Left lobe of liver (tissue), 2 donors: ENCODE measurements around the gene ASB10. TPM values are rescaled to one million over a fixed set of nuclear protein-coding genes. Genes with fewer than 3 reads are reported as not detected.

Experiments used
- ATAC-seq: fragments of 200-7000 bp; cut with Tn5 transposase; one replicate; pipeline ENCODE4 v1.9.1; 2020; ENCODE audit warnings: mild to moderate bottlenecking, moderate library complexity
- DNase-seq: peaks from one replicate; pipeline ENCODE4 v3.0.0-alpha.2; 2020; ENCODE audit warnings: low spot score
- total RNA-seq: library from RNA; stranded (reverse); gene quantifications from one replicate; pipeline ENCODE4 v1.2.1, GENCODE V29; 2021
- donor health status: DM: no; HTN: no; CAD: no; lungs with moderate emphysema.
- donor health status: DM: no; HTN: yes; CAD: no.

The ASB10 gene
- total RNA-seq, 1 donor from 2014 or later, result not detected

DNA sequence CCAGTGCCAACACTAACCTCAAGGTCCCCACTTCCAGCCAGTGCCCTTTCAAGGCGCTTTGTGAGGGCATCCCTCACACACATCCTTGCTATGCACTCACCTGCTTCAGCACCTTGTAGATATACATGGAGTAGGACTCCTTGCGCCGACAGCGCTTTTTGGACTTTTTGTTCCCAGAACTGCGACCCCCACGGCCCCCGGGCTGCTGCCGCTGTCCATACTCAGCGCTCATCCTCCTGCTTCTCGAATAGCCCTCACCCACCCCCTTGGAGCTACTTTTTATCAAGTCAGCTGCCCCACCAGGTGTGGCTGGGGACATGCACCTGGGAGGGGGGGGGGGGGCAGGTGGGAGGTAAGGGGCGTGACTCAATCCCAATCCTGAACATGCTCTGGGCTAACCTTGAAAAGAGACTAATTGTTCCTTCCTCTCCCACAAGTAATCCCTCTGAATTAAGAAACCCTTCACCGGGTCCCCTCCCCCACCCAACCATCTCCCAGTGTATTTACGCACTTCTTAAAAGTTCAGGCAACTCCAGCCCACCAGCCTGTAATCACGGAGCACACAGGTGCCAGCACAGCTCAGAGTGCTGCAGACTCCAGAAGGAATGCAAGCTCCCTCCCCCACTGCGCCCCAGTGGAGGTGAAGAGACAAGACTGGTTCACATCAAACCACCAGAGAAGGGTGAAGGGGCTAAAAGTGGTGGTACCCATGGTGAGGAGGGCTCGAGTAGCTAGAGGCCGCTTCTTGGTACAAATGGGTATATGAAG, 23.2 kb upstream of the ASB10 start, which contains the start of gene H2BK1:
Gene H2BK1, minus strand, starts transcription at position 402 of the 768 bp plus-strand sequence. Its CDS starts 170 bp downstream, at position 232.
- DNase-seq (no peak), ATAC-seq (no peak)

DNA sequence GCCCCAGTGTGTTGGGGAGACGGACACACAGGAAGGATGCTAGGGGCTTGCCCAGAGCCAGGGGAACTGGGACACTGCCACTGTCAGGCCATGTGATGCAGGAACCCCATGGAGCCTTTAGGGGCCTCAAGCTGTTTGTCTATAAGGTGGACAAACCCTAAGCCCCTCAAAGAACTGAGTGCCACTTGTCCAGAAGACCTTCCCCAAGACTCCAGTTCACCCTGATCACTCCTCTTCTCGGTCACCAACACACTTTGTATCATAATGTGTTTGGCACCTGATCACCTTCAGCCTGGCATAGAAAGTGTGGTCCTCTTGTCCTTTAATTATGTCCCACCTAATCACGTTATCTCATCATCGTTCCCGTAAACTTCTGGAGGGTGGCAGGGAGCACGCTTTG, 22.5 kb upstream of the ASB10 start:
- no peak for DNase-seq

DNA sequence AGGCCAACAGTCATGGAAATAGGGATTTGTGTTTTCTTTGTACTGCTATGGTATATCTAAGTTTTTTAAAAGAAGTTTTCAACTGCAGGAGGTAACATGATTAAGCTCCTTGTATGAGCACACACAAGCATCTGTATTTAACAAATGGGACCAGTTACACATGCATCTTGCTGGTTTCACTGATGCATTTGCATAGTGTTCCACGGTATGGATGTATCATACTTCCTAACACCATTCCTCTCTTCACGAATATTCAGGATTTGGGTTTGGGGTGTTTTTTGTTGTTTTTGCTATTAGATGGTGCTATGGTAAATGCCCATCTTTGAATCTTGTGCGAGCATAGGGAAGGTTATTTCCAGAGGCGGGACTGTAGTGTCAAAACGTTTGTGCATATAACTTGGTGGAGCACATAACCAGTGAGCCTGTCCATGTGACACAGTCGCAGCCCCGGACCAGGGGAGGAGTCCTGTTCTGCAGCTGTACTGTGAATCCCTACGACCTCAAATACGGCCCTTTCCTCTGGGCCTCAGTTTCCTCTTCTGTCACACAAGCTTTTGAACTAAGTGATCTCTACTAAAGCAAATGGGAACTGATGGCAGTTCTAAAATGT, 21.3 kb upstream of the ASB10 start:
- DNase-seq (no peak), ATAC-seq (no peak)

More for the DNA sequence above, 22.5 kb upstream of the ASB10 start:
- no peak for ATAC-seq

DNA sequence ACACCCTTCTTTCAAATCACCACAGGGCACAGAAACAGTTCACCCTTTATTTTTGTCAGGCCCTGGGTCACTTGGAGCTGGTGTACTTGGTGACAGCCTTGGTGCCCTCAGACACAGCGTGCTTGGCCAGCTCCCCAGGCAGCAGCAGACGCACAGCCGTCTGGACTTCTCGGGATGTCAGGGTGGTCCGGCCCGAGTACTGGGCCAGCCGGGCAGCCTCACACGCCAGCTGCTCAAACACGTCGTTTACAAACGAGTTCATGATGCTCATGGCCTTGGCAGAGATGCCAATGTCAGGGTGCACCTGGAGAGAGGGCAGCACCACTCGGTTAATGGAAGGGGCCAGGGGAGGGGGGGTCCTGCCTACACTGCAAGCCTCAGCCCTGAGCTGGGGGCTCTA, 20.8 kb upstream of the ASB10 start:
- no peak for ATAC-seq
- DNase-seq, result no peak

DNA sequence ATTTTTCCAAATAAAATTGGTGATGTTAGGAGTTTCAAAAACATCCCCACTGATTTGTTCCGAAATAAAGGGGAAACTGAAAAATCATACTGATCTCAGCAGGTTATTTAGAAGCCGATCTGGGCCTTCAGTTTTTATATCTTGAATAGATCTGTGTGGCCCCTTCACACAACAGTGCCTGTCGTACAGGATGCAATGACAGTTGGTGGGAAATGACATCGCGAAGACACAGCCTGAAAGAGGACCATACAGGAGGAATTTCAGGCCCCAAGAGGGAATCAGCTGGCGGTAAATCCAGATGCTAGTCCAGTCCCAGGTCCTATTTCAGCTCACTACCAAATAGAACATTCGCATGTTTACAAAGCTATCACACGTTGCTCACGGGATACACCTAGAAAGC, 20.3 kb upstream of the ASB10 start:
- DNase-seq (no peak), ATAC-seq (no peak)

DNA sequence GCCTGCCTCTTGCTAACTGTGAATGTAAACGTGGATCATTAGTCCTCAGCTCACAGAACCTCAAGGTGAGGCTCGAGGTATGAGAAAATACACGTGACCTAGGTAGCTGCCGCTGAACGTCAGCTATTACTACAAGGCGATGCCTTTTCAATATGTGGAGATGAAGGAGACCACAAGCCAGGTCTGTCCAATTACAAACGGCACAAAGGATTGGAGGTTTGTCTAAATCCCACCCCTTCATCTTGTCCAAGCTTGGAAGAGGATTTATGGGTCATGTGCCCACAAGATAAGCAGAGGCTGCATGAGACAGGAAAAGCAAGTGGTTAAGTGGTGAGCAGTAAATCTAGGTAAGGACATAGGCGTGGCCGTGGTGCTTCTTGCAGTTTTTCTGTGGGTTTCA, 19.9 kb upstream of the ASB10 start:
- DNase-seq (no peak), ATAC-seq (no peak)

DNA sequence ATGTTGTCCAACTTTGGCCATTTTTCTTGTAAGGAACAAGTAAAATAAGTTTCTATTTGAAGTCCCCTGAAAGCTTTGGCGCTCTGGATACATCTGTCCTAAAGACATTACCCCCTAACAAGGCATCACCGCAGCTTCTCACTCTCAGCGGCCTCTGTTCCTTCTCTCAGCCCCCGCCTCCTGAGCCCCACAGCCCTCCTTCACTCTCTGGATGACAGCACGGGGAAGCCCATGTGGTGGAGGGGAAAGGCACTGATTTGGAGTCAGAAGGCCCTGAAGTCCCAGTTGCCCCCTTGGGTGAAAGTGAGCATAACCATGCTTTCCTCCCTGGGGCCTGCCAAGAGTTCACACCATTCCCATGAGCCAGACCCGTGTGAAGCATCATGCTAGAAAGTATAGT, 18.7 kb upstream of the ASB10 start:
- DNase-seq, result no peak
- ATAC-seq, result no peak

DNA sequence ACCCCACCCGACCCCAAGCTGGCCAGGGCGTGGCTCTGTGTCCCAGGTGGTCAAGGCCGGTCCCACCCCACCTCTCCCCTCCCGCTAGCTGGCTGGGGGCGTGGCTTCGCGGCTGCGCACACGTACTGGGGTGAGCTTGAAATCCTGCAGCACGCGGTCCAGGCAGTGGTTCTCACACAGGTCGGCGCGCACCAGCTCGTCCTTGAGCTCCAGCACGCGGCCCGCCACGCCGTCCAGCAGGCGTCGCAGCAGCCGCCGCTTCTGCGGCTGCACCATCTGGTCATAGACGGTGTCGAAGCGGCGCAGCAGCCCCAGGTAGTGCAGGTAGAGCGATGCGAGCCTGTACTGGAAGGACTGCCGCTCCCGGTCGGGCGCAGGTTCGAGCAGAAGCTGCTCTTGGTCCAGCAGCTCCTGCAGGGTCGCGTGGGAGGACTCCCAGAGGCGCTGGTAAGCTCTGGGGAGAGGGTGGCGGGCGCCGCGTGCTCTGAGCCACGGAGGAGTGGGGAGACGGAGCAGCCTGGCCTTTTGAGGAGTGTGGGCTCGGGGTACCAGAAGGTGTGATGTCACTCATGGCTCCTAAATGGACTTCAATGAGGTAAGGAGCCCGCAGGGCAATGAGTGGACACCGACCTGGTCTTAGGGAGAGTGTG, 17.5 kb upstream of the ASB10 start:
- DNase-seq (no peak), ATAC-seq (no peak)

DNA sequence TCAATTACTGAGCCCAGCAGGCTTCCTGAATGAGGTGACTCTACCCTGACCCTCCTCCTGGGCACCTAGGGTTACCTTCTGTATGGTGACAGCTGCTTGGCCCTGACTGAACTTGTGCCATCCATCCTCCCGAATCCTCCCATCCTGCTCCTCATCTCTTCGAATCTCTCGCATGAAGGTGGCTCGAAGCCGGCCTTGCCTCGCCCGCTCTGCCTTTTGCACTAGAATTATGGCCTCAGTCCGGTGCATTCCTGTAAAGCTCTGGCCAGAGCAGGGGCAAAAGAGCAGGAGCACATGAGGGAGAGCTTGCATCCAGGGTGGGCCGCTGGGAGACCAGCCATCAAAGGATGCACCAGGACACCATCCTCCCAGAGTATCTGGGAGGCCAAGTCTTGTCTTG, 15.8 kb upstream of the ASB10 start:
- ATAC-seq (no peak), DNase-seq (no peak)

DNA sequence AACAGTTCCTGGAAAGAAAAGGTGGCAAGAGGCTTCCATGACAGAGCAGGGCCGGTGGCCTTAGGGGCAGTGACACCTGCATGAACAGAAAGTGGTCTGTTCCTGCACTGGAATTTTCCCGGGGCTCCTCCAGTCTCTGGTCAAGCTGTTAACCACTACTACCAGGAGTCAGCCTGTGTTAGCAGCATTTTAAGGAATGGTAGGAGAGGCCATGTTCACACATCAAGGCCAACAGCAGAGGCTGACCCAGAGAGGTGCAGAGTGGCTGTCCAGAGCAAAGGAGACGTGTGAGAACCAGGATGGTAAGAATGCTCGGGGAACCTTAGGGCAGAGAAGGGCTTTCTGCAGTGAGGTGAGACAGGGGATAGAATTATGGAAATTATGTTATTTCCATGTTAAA, 14.7 kb upstream of the ASB10 start:
- ATAC-seq (no peak), DNase-seq (no peak)

DNA sequence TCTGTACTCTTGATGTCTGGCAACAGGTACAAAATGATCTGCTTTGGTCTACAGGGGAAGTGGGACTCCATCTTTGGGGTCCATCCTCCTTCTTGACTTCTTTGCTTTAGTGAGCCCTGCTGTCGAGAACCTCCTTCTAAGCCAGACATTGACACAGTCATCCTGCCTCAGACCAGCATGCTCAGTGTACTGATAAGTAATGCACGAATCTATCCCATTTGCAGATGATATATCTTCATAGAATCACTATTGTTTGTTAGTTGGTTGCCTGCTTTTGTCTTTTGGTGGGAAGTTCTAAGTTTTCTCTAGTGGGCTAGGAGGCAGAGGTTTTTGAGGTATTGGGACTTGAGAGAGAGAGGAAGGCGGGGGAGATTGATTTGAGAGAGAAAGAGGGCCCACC, 14.3 kb upstream of the ASB10 start:
- no peak for ATAC-seq
- DNase-seq, result no peak

DNA sequence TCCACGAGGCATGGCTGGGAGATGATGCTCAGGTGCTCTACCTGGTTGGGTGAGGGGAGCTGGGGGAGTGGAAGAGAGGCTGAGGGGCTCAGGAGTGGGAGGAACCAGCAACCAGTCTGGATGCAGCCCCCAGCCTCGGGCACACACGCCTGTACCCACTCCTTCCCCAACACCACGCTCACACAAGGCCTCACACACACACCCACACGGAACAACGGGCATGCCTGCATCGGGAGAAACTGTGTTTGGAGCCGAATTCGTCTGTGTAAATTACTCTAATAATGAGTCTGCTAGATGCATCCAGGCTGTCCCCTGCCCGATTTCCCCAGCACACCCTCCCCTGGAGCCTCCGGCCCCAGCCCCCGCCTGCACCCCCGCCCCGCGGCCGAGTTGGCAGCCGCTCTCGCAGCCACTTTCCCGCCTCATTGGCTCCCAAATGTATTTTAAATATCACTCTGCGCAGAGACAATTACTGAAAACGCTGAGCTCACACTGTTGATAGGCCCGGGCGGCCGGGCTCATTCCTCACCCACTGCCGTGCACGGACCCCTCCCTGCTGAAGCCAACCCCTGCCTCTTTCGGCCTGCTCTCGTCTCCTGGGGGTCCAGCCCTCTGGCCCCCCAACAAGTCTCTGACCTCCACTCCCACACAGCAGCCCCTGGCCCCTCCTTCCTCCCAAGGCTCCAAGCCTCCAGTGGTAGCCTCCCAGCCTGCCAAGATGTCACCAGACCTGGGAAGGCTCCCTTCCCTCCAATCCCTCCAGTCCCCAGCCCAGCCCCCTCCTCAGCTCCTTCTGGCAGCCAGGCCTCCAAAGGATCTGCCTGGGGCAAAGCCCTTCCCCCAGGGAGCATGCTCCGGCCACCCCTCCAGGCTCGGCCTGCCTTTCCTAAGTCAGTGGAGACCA, 12.1 kb upstream of the ASB10 start:
- ATAC-seq (no peak), DNase-seq (no peak)

DNA sequence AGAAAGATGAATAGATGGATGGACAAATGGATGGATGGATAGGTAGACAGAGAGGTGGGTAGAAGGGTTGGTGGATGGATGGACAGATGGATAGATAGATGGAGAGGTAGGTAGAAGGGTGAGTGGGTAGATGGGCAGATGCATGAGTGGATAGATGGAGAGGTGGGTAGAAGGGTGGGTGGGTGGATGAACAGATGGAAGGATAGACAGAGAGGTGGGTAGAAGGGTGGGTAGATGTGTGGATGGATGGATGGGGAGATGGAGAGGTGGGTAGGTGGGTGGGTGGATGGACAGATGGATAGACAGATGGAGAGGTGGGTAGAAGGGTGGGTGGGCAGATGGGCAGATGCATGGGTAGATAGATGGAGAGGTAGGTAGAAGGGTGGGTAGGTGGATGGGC, 10.9 kb upstream of the ASB10 start:
- DNase-seq (no peak), ATAC-seq (no peak)

DNA sequence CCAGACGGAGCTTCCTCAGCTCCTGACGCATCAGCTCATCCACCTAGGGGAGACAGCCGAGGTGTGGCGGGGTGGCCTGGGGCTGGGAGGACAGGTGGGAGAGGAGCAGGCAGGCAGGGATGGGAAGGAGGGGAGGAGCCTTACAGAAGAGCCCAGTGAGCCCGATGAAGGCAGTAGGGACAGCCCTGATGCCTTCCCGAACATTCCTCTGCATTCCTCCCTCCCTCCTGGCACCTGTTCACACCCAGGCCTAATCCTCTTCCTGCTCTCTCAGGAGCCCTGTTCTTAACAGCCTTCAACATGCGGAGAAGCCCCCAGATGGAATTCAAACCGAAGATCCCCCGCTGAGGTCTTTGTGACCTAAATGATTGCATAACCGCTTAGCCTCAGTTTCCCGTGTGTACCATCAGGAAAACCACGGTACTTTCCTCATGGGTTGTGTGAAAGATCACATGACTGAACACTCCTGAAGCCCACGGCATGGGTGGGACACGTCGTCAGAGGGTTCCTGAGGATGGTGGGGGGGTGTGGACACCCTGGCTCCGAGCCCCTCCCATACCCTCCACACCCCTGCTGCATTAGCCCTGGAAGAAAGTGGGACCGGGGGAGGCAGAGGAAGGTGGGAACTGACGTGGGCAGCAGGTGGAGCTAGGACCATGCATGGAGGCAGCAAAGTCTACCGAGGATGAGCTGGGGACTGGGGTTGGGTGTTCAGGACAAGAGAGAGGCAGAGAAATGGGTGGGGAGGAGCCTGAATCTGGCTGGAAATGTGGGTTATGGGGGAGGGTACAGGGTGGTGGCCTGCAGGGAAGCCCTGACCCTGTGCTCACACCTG, 8.8 kb upstream of the ASB10 start:
- no peak for DNase-seq

DNA sequence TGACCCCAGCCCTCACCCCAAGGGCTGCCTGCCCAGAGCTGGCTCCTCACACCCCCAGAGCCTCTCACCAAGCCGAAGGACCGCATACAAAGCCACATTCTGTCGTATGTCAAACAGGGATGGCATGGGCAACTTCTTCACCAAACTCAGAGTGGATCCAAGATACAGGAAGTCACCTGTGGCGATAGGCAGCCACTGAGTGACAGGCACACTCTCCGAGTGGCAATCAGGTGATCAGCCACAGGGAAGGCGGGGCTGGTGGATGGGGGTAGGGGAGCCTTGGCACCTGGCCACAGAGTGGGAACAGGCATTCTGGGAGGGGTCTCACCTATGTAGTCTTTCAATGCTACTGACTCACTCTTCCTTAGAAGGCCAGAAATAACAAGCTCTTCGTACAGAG, 7.1 kb upstream of the ASB10 start:
- DNase-seq (no peak), ATAC-seq (no peak)

More for the DNA sequence above, 8.8 kb upstream of the ASB10 start:
- ATAC-seq, result no peak

DNA sequence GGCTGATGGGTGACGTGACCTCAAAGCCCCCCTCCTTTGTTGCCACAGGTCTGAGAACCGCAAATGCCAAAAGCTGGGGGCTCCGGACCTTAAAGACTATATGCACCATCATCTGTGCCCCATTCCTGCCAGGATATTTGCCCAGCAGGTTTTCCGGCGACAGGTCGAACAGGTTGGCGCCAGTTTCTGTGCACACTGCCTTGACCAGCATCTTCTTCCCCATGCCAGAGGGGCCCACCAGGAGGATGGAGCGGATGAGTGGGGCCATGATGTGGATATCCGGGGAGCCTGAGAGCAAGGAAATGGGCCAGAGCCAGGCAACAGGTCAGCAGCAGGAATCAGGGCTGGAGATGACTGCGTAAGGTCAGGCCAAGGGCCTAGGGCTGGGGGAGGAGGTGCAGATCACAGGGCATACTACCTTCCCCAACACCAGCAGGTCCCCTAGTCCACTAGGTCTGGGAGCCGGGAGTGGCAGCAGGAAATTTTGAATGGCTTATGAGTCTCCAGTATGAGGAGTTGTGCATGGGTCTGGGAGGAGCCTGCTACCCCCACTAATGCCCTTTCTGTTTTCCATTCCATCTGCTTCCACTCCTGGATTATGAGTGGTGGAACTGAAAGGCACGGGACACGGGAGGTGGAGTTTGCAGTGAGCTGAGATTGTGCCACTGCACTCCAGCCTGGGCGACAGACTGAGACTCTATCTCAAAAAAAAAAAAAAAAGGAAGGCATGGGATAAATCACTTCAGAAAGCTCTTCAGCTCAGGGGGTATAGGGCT, 6.3 kb upstream of the ASB10 start:
- DNase-seq (no peak), ATAC-seq (no peak)

DNA sequence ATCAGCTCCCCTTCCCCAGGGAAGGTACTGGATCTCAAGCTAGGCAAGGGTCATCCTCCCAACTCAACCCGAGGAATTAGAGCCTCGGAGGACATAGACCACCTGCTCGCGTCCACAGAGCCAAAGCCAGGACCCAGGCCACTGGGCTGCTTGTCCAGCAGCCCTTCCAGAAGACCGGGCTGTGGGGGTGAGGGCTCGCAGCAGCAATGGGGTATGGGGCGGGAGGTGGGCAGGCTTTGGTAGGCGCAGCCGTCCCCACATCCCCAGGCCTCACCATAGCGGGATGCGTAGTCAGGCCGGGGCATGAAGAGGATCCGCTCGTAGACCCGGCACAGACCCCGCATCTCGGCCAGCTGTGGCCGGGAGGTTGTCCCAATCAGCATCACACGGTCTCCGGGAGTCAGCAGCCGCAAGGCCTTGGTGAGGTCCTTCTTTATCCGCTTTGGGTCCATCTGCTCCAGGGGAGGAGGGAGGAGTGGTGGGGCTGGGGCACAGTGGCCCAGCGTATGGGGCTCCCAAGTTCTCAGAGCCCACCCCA, 5.0 kb upstream of the ASB10 start:
- DNase-seq (no peak), ATAC-seq (no peak)

DNA sequence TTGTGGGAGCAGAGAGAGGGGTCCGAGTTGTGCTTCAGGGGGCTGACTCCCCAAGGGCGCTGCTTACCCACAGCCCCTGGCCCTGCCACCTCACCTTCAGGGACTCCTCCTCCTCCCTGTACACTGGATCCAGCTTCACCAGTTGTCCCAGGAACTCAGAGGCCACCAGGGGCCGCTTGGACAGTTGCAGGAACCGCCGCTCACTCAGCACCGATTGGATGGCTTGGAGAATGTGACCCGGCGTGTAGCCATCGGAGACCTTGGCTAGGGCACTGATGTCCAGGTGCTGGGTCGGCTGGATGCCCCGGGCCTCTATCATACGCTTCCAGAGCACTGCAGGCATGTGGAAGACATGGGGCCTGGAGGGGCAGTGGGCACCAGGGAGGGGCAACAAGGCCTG, 4.5 kb upstream of the ASB10 start:
- no peak for ATAC-seq
- no peak for DNase-seq

DNA sequence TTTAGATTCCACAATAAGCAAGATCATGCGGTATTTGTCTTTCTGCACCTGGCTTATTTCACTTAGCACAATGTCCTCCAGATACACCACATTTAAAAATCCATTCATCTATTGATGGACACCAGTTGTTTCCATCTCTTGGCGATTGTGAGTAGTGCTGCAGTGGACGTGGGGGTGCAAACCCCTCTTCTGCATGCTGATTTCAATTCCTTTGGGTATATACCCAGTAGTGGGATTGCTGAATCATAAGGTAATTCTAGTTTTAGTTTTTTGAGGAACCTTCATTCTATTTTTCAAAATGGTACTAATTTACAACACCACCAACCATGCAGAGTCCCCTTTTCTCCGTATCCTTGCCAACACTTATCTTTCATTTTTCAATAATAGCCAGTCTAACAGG, 2.0 kb upstream of the ASB10 start:
- ATAC-seq, result no peak
- DNase-seq, result no peak
